GM18526 (cell line): ENCODE measurements around the gene DNAAF5.

Experiments used
- POLR2A ChIP-seq: IDR thresholded peaks from 3 replicates; pipeline ENCODE4 v1.6.1; 2011; ENCODE audit not compliant: insufficient read length; ENCODE audit errors: extremely low read depth

Gene DNAAF5

DNA sequence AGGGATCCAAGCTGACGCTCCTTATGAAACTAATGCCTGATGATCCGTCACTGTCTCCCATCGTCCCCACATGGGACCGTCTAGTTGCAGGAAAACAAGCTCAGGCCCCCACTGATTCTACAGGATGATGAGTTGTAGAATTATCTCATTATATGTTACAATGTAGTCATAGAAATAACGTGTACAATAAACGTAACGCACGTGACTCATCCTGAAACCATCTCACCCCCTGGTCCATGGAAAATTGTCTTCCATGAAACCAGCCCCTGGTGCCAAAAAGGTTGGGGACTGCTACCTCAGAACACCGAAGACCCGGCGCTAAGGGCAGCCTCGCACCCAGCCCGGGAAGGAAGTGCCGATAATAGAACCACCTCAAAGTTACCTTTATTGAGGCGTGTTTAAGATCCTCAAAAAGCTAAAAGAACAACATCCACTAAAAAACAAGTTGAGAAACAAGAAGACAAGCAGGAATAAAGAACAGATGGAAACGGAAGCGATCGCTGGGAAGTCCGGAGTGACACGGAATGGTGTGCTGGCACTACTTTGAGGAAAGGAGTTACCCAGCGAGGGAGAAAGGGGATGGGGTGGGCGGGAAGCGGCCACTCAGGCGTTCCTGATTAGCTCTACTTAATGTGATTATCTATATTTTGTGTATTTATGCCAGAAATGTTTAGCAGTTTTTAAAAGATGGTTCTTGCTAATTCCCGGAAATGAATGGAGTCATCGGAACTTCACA is 50.7 kb downstream of the DNAAF5 start:
- no peak for TF ChIP-seq POLR2A

DNA sequence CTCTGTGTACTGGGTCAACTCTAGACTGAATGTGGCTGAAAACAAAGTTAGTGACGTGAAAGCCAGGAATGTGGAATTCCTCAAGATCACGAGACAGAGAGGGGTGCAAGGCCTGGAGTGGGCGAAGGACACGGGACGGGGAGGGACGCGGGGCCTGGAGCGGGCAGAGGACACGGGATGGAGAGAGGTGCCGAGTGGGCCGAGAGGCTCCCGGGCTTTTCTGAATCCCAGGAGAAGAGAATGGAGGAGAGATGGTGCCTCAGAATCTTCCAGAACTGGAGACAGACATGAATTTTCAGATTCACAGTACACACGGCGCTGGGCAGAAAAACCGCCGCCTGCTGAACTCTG is 51.2 kb downstream of the DNAAF5 start:
- no peak for TF ChIP-seq POLR2A

DNA sequence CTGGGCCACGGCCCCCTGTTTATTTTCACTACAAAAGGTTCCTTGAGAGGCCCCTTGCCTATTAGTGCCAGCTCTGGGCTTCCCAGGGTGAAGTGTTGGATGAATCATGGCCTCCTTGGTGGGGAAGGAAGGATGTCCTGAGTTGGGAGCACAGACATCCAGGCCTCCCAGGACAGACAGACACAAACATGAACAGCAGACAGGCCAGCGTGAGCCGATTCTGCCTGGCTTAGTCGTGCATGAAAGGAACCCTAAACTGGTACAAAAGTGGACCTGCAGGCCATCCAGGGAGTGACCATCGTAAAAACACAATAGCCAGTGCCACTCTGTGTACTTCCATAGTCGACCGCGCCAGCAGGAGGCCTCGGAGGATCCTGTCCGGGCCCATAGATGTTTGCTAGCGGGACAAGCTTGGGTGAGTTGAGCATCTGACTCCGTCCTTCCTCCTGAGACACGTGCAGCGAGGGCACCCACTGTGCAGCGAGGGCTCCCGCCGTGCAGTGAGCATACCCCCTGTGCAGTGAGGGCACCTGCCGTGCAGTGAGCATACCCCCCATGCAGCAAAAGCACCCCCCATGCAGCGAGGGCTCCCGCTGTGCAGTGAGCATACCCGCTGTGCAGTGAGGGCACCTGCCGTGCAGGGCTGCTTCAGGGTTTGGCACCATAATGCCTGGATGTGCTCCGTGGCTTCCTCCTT is 51.9 kb downstream of the DNAAF5 start:
- no peak for TF ChIP-seq POLR2A

DNA sequence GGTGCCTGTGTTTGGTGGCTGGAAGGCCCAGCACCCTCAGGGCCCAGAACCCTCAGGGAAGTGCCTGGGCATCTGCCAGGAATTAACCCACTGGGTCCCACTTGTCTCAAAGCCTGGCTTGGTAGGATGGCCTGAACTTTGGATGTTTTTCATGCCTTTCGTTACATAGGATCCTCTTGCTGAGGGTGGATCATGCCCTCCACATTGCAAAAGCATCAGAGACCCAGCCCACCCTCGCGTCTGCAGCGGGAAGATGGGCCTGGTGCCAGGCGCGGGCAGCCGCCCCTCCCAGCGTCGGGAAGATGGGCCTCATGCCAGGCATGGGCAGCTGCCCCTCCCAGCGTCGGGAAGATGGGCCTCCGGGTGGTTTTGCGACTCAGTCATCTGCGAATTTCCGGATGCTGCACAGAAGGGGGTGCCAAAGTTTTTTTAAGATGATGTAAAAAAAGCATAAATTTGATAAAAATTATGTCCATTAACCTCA is 52.5 kb downstream of the DNAAF5 start:
- TF ChIP-seq POLR2A: no peak

DNA sequence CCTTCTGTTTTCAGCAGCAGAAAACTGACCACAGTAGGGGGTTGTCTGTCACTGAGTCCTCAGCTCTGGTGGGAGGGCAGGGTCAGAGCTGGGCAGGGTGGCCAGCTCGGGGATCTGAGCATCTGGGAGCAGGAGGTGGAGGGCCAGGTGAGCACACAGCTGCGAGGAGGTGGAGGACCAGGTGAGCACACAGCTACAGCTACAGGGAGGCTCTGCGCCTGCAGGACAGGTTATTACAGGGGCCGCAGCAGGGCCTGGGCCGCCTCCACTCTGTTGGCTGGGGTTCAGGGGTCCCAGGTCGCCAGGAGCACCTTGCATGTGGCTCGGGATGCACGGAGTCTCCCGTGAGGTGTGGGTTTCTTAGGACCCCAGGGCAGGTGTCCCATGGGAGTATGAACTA is 53.0 kb downstream of the DNAAF5 start:
- no peak for TF ChIP-seq POLR2A

DNA sequence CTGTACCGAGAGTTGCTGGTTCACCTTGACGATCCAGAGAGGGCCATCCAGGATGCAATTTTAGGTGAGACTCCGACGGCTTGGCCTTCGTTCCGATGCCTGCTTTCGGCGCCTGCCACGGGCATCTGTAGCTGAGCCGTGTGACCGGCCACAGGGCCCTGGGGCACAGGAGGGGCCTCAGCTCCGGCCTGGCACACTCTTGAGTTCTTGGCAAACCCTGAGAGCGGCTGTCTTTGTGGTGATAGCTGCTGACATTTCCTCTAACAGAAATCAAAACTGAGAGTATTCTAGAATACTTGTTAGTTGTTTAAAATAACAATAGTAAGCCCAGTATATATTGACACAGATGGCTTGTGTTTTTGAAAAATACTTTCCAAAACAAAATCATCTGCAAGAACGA is 53.6 kb downstream of the DNAAF5 start:
- TF ChIP-seq POLR2A: no peak

DNA sequence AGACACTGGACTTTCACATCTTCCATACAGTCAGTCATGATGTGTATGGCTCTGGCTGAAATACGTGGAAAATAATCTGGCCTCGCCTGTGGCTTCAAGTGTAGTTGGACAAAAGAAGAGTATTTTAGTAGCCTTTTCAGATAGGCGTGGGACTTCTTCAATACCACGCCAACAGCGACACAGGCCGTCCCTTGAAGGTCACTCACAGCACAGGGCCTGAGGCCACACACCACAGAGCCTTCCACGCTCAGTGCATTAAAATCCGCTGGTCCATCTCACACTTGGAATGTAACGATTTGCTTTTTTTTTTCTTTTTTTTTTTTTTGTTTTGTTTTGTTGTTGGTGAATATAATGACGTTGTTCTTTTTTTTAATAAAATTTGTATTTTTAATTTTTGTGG is 54.0 kb downstream of the DNAAF5 start:
- TF ChIP-seq POLR2A: no peak

DNA sequence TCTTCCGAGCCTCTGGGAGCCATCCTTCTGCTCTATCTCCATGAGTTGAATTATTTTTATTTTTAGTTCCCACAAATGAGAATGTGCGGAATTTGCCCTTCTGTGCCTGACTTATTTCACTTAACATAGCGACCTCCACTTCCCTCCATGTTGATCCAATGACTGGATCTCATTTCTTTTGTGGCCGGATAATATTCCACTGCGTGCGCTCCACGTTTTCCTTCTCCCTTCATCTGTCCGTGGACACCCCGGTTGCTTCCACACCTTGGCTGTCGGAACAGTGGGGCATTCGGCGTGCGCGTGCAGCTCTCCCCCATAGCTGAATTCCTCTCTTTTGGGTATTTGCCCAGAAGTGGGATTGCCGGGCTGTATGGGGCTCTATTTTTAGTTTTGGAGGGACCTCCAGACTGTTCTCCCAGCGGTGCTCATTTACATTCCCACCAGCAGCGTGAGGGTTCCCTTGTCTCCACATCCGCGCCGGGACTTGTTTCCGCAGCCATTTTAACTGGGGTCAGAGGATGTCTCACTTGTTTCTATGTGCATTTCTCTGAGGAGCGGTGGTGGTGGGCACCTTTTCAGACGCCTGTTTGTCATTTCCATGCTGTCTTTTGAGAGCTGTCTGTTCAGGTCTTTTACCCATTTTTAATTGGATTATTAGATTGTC is 54.8 kb downstream of the DNAAF5 start:
- TF ChIP-seq POLR2A: no peak

DNA sequence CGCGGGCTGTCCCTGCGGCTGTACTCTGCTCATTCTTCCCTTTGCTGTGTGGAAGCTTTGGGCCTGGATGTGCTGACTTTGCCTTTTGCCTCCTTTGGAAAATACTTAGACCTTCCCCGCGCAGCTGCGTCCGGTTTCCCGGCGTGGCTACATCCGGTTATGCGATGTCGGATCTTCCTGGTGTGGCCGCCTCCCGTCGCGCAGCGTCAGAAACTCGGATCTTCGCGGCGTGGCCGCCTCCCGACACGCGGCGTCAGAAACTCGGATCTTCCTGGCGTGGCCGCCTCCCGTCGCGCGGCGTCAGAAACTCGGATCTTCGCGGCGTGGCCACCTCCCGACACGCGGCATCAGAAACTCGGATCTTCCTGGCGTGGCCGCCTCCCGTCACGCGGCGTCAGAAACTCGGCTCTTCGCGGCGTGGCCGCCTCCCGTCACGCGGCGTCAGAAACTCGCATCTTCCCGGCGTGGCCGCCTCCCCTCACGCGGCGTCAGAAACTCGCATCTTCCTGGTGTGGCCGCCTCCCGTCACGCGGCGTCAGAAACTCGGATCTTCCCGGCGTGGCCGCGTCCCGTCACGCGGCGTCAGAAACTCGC is 55.5 kb downstream of the DNAAF5 start:
- TF ChIP-seq POLR2A: no peak

DNA sequence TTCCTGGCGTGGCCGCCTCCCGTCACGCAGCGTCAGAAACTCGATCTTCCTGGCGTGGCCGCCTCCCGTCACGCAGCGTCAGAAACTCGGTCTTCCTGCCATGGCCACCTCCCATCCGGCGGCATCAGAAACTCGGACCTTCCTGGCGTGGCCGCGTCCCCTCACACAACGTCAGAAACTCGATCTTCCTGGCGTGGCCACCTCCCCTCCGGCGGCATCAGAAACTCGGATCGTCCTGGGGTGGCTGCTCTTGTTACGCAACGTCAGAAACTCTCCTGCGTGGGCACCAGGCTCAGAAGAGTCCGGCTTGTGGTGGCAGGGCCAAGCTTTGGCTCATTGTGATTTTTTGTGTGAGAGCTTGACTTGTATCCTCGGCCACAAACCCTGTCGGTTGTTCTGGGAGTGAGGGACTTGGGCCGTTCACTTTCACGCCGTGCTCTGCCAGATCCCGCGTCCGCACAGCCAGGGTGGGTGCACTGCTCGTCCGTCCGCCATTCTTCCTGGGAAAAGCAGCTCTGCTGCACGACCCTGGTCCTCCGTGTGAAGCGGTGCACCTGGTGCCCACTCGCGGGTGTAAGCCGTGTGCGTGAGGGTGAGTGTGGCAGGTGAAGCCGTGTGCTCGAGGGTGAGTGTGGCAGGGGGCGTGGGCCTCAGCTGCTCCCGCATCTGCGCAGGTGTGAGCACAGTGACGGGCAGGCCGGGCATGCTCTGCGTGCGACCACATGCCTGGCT is 56.4 kb downstream of the DNAAF5 start:
- no peak for TF ChIP-seq POLR2A

DNA sequence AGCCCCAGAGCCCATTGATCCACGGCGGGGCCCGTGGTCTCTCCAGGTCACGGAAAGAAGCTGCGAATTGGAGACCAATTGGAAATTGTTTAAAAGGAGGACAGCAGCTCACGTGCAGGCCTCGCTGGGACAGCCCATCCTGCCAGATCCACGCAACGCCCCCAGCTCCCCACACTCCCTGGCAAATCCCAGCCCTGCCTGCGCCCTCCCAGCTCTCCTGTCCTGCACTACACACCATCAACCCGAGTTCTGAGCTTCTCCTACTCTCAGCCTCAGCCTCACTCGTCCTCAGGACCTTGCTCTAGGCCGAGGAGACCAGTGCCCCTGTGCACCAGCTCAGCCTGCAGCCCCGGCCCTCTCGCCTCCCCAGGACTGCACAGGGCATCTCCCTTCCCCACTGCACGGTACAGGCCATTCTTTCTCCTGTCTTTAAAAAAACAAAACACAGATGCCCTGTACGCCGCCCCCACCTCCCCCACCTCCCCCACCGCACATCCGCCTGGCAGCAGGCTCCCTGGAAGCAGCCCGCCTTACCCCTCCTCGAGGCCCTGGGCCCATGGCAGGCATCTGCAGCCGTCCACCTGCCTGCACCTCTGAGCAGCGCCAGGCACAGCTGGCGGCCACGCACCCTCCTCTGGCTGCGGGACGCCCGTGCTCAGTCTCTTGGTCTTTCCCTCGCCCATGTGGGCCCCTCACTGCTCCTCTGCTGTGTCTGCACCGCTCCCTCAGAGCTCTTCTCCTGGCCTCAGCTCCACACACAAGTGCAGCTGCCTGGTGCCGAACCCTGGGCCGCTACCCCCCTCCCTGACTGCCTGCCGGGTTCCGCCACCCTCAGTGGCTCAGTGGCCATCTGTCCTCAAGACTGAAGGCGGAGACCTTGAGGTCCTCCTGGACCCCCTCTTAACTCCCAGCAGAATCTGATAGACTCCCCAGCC is 57.3 kb downstream of the DNAAF5 start:
- TF ChIP-seq POLR2A: no peak

DNA sequence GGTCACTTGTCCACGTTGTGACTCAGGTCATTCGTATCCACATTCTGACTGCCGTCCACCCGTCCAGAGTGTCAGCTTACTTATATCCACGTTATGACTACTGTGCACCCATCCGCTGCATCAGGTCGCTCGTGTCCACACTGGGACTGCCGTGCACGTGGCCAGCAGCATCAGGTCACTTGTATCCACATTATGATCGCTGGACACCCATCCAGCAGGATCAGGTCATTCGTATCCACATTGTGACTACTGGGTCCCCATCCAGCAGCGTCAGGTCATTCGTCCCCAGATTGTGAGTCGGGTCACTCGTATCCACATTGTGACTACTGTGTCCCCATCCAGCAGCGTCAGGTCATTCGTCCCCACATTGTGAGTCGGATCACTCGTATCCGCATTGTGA is 58.5 kb downstream of the DNAAF5 start:
- no peak for TF ChIP-seq POLR2A

DNA sequence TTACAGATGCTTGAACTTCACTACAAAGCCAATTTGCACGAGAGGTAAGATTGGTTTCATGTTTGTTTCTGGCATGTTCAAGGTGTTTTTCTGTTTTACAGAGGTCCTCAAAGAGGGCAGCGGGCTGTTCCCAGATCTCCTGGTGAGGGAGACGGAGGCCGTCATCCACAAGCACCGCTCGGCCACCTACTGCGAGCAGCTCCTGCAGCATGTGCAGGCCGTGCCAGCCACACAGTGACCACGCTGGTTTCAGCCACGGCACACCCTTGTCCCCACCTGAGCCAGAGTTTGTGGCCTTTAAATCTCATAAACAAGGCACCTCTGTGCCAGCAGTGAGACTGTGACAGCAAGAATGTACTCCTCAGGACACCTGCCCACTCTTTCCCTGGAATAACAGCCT is 58.9 kb downstream of the DNAAF5 start:
- TF ChIP-seq POLR2A: no peak

DNA sequence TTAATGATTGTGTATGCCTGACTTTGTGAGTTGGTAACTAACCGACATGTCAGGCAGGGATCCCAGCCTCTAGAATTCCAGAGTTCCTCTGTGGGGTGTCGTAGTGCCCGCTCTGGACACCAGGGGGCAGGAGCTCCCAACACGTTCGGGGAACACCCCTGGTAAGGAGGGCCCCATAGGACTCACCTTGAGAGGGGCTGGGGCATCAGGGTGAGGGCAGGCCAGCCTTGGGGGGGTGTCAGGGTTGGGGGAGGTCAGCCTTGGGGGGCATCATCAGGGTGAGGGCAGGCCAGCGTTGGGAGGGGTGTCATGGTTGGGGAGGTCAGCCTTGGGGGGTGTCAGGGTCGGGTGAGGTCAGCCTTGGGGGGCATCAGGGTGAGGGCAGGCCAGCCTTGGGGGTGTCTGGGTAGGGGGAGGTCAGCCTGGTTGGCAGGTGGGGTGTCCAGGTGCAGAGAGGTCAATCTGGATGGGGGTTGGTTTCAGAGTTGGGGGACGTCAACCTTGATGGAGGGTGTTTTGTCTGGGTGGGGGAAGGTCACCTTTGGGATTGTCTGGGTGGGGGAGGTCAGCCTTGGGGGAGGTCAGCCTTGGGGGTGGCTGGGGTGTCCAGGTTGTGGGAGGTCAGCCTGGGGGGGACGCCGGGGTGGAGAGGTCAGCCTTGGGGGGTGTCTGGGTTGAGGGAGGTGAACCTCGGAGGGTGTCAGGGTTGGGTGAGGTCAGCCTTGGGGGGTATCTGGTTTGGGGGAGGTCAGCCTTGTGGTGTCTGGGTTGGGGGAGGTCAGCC is 60.2 kb downstream of the DNAAF5 start:
- TF ChIP-seq POLR2A: no peak
